ENCODE data around the gene CCDC197. TPM values are rescaled to one million over a fixed set of nuclear protein-coding genes. Genes with fewer than 3 reads are reported as not detected.

The CCDC197 gene
- total RNA-seq, 1 donor: not detected

DNA sequence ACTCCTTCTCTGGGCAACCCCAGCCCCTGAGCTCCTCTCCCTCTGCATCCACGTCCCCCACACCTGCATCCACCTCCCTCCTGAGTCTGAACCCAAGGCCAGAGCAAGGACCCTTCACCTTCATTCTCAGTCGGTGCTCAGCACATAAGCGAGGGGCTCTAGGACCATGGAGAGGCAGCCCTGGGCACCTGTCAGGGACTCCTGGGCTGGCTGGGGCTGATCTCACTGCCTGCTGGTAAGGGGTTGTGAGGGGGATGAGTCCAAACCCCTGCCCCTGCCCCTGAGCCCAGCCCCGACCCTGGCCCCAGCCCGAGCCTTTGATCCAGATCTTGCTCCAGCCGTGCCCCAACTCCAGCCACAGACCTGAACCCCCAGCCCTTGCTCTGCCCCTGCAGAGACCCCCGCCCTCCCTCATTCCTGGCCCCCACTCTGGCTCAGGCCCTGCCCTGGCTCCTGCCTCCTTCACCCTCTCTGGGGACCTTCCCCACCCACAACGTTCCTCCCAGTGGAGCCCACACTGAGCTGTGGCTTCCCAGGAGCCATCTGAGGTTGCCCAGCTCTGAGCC lies 888 bp upstream of the CCDC197 start:
- Histone ChIP-seq H3K36me3 (ENCODE audit: insufficient read depth, low read length) (no peaks in the 10 kb centered on the region), H4K20me1 (ENCODE audit: insufficient read depth, low read length) (no peaks in the 10 kb centered on the region), H3K27me3 (ENCODE audit: insufficient read depth, low read length) (no peaks in the 10 kb centered on the region), H3K4me2 (ENCODE audit: insufficient read depth, low read length) (no peak overlapping the region), H3K4me1 (ENCODE audit: insufficient read depth, low read length) (peaks cover 14% of the 10 kb centered on the region), H2AFZ (ENCODE audit: low read length) (no peak overlapping the region), H3K4me3 (ENCODE audit: insufficient read depth, low read length) (no peak overlapping the region), H3K27ac (ENCODE audit: low read depth, low read length) (no peak overlapping the region), H3K79me2 (ENCODE audit: insufficient read depth, low read length) (no peaks in the 10 kb centered on the region), H3K9me3 (ENCODE audit: low read depth, low read length) (no peaks in the 10 kb centered on the region)
- TF ChIP-seq, protein P1, sequence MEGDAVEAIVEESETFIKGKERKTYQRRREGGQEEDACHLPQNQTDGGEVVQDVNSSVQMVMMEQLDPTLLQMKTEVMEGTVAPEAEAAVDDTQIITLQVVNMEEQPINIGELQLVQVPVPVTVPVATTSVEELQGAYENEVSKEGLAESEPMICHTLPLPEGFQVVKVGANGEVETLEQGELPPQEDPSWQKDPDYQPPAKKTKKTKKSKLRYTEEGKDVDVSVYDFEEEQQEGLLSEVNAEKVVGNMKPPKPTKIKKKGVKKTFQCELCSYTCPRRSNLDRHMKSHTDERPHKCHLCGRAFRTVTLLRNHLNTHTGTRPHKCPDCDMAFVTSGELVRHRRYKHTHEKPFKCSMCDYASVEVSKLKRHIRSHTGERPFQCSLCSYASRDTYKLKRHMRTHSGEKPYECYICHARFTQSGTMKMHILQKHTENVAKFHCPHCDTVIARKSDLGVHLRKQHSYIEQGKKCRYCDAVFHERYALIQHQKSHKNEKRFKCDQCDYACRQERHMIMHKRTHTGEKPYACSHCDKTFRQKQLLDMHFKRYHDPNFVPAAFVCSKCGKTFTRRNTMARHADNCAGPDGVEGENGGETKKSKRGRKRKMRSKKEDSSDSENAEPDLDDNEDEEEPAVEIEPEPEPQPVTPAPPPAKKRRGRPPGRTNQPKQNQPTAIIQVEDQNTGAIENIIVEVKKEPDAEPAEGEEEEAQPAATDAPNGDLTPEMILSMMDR (IDR thresholded peaks at IDR 0.05; ENCODE audit: extremely low read depth, low read depth, low read length): no peak
- peak; percentile 6 for DNase-seq (ENCODE audit: insufficient read length, low spot score, missing footprints)

DNA sequence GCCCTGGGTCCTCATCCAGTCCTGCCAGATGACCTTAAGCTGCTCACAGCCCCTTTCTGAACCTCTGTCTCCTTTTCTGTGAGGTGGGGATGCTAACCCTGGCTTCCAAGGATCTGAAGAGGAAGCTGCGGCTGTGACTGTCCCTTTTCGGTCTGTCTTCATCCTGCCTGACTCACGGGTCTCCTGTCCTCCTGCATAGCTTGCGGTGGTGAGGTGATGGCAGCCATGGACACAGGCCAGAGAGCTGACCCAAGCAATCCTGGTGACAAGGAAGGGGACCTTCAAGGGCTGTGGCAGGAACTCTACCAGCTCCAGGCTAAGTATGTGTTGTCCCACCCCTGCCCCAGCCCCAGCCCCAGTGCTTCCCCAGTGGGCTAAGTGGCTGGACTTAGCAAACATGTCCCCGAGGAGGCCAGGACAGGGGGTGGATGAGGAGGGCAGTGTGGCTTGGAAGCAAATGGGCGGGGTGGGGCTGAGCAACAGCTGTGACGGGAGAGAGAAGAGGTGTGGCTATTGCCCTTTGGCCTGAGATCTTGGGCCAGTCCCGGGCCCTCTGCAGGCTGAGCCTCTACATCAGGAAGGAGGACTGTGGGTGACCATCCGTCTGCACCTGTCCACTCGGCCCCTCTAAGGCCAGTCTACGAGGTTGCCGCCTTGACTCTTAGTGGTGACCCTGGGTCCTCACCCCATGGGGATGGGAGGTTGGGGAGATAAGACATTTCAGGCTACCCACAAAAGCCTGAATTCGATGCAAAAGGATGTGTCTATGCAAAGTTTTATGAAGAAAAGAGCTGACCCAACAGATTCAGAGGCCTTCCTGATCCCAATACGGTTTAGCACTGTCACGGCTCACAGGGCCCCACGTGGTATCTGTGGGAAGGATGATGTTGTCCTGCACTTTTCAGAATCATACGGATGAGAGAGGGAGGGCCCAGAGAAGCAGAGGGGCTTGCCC lies 1.1 kb downstream of the CCDC197 start:
- Histone ChIP-seq H2AFZ (ENCODE audit: low read length) (no peak overlapping the region), H3K4me3 (ENCODE audit: insufficient read depth, low read length) (no peak overlapping the region), H3K9me3 (ENCODE audit: low read depth, low read length) (no peaks in the 10 kb centered on the region), H3K4me1 (ENCODE audit: insufficient read depth, low read length) (peaks cover 14% of the 10 kb centered on the region), H3K4me2 (ENCODE audit: insufficient read depth, low read length) (no peak overlapping the region), H4K20me1 (ENCODE audit: insufficient read depth, low read length) (no peaks in the 10 kb centered on the region), H3K79me2 (ENCODE audit: insufficient read depth, low read length) (no peaks in the 10 kb centered on the region), H3K27me3 (ENCODE audit: insufficient read depth, low read length) (peaks cover 4% of the 10 kb centered on the region), H3K36me3 (ENCODE audit: insufficient read depth, low read length) (no peaks in the 10 kb centered on the region), H3K27ac (ENCODE audit: low read depth, low read length) (no peak overlapping the region)
- TF ChIP-seq, protein P1 (IDR thresholded peaks at IDR 0.05; ENCODE audit: extremely low read depth, low read depth, low read length): no peak
- DNase-seq (ENCODE audit: insufficient read length, low spot score, missing footprints): peak; percentile 59

DNA sequence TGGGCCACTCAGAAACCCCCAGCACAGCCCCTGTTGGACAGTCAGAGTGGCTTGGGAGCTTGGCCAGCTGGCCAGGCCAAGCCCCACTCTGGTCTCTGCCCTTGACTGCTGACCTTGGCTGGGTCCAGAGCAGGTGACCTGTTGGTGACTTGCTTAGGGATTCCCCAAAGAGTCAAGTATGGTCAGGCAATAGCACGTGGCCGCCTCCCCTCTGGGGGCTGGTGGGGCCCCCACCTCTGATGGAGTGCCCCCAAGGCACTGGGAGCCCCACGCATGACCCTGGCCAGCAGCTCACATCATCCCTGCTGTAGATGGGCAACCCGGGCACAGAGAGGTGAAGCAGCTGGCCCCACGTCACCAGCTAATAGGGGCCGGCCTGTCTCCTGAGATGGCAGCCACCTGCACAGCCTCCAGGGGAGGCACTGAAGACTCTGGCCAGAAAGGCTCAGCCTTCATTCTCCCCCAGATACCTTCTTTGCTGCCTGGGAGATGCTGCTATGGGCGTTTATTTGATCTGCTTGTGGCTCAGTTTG lies 1.8 kb downstream of the CCDC197 start:
- no peaks in the 10 kb centered on the region for H4K20me1 ChIP-seq (ENCODE audit: insufficient read depth, low read length)
- TF ChIP-seq, protein P1 (IDR thresholded peaks at IDR 0.05; ENCODE audit: extremely low read depth, low read depth, low read length): no peak
- no peak for DNase-seq (ENCODE audit: insufficient read length, low spot score, missing footprints)
- no peaks in the 10 kb centered on the region for H3K9me3 ChIP-seq (ENCODE audit: low read depth, low read length)
- H3K4me2 ChIP-seq (ENCODE audit: insufficient read depth, low read length): no peak overlapping the region
- H3K79me2 ChIP-seq (ENCODE audit: insufficient read depth, low read length): no peaks in the 10 kb centered on the region
- H2AFZ ChIP-seq (ENCODE audit: low read length): no peak overlapping the region
- peaks cover 14% of the 10 kb centered on the region for H3K4me1 ChIP-seq (ENCODE audit: insufficient read depth, low read length)
- H3K27me3 ChIP-seq (ENCODE audit: insufficient read depth, low read length): peaks cover 4% of the 10 kb centered on the region
- no peak overlapping the region for H3K27ac ChIP-seq (ENCODE audit: low read depth, low read length)
- H3K36me3 ChIP-seq (ENCODE audit: insufficient read depth, low read length): no peaks in the 10 kb centered on the region
- no peak overlapping the region for H3K4me3 ChIP-seq (ENCODE audit: insufficient read depth, low read length)

DNA sequence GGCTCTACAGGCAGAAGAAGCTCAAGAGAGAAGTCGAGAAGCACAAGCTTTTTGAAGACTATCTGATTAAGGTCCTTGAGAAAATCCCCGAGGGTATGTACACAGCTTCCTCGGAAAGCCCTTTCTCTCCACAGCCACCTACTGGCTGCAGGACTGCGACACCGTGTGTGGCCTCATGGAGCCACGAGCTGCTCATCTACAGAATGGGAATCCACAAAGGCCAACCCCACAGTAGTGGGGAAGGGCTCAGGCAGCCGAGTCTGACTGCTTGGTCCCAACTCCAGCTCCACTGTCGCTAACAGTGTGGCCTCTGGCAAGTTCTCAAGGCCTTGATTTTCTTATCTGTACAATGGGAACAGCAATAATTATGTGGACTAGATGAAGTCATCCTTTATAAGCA lies 2.5 kb downstream of the CCDC197 start:
- no peaks in the 10 kb centered on the region for H3K36me3 ChIP-seq (ENCODE audit: insufficient read depth, low read length)
- no peak overlapping the region for H3K4me3 ChIP-seq (ENCODE audit: insufficient read depth, low read length)
- peaks cover 13% of the 10 kb centered on the region for H3K4me1 ChIP-seq (ENCODE audit: insufficient read depth, low read length)
- H3K27ac ChIP-seq (ENCODE audit: low read depth, low read length): no peak overlapping the region
- no peak overlapping the region for H2AFZ ChIP-seq (ENCODE audit: low read length)
- TF ChIP-seq, protein P1 (IDR thresholded peaks at IDR 0.05; ENCODE audit: extremely low read depth, low read depth, low read length): no peak
- no peak overlapping the region for H3K4me2 ChIP-seq (ENCODE audit: insufficient read depth, low read length)
- no peaks in the 10 kb centered on the region for H4K20me1 ChIP-seq (ENCODE audit: insufficient read depth, low read length)
- H3K79me2 ChIP-seq (ENCODE audit: insufficient read depth, low read length): no peaks in the 10 kb centered on the region
- no peak for DNase-seq (ENCODE audit: insufficient read length, low spot score, missing footprints)
- H3K9me3 ChIP-seq (ENCODE audit: low read depth, low read length): no peaks in the 10 kb centered on the region
- H3K27me3 ChIP-seq (ENCODE audit: insufficient read depth, low read length): peaks cover 4% of the 10 kb centered on the region
